Right ventricle myocardium superior (tissue), 1 donor: Measurements from ENCODE around the gene INPP5A. TPM values are rescaled to one million over a fixed set of nuclear protein-coding genes. Genes with fewer than 3 reads are reported as not detected.

Experiments used
- ATAC-seq: fragments of 200-7000 bp; cut with Tn5 transposase; one replicate; pipeline ENCODE4 v1.9.1; 2020; ENCODE audit warnings: mild to moderate bottlenecking; ENCODE audit not compliant: poor library complexity
- DNase-seq: peaks from one replicate; pipeline ENCODE4 v3.0.0-alpha.2; 2020
- intact Hi-C: fragments of 100-400 bp; cut with DNase I; formaldehyde crosslinking; loops from one replicate; pipeline ENCODE4 v1.11.2; 2022
- total RNA-seq: library from RNA; stranded (reverse); fragmentation: NEBNext Ultra II Directional; extraction: Animal tissue kit (Norgen Biotek cat#: 25700); gene quantifications from one replicate; pipeline ENCODE4 v1.2.1, GENCODE V29; 2021
- donor health status: DM: no; HTN: yes; CAD: no; lungs with severe emphysema.

INPP5A gene
- total RNA-seq, 1 donor from 2014 or later, result 99.1 TPM

- ATAC-seq, result no peak
- intact Hi-C loops, result loop anchor here (5.0 kb wide), 1 partner anchor 117 kb away; no protein-coding TSS in a partner anchor
Measured at GRCh38 chr10:132514821-132515520, 22.6 kb upstream of the INPP5A start.

GRCh38 chr10:132515811-132516726 lies 21.5 kb upstream of the INPP5A start:
- ATAC-seq (no peak), DNase-seq (peak; percentile 44)
- intact Hi-C loops, result loop anchor here (5.0 kb wide), 1 partner anchor 116 kb away; no protein-coding TSS in a partner anchor

More at GRCh38 chr10:132514821-132515520, 22.6 kb upstream of the INPP5A start:
- DNase-seq, result peak; percentile 37

GRCh38 chr10:132516771-132517725 lies 20.5 kb upstream of the INPP5A start:
- DNase-seq, result peak; percentile 94
- peak; percentile 81 for ATAC-seq
- intact Hi-C loops, result loop anchor here (5.0 kb wide), 1 partner anchor 115 kb away; no protein-coding TSS in a partner anchor

- peak; percentile 62 for DNase-seq
- ATAC-seq, result peak; percentile 41
- intact Hi-C loops, result loop anchor here (2.0 to 5.0 kb wide), 2 partner anchors 19 to 114 kb away; partner anchors contain the start of gene INPP5A
Measured at GRCh38 chr10:132517951-132518521, 19.6 kb upstream of the INPP5A start.

- ATAC-seq (peak; percentile 68), DNase-seq (peak; percentile 86)
- intact Hi-C loops, result loop anchor here (2.0 to 5.0 kb wide), 2 partner anchors 18 to 114 kb away; partner anchors contain the start of gene INPP5A
Measured at GRCh38 chr10:132518572-132519381, 18.8 kb upstream of the INPP5A start.

GRCh38 chr10:132519382-132520176 lies 18.0 kb upstream of the INPP5A start:
- ATAC-seq (no peak), DNase-seq (peak; percentile 61)
- intact Hi-C loops, result loop anchor here (2.0 to 5.0 kb wide), 2 partner anchors 17 to 113 kb away; partner anchors contain the start of gene INPP5A

- DNase-seq, result peak; percentile 44
- intact Hi-C loops, result no loop called here
Measured at GRCh38 chr10:132520177-132520811, 17.3 kb upstream of the INPP5A start.

GRCh38 chr10:132521041-132521465 lies 16.5 kb upstream of the INPP5A start:
- intact Hi-C loops, result no loop called here
- DNase-seq, result peak; percentile 32
- ATAC-seq, result no peak

More at GRCh38 chr10:132520177-132520811, 17.3 kb upstream of the INPP5A start:
- ATAC-seq, result no peak

GRCh38 chr10:132521466-132522102 lies 16.0 kb upstream of the INPP5A start:
- intact Hi-C loops, result no loop called here
- ATAC-seq (no peak), DNase-seq (peak; percentile 19)

GRCh38 chr10:132522521-132523411 lies 14.8 kb upstream of the INPP5A start:
- ATAC-seq (no peak), DNase-seq (peak; percentile 20)
- intact Hi-C loops, result no loop called here

GRCh38 chr10:132523561-132524442 lies 13.8 kb upstream of the INPP5A start:
- intact Hi-C loops, result no loop called here
- DNase-seq (peak; percentile 22), ATAC-seq (no peak)

GRCh38 chr10:132524443-132525285 lies 12.9 kb upstream of the INPP5A start:
- no peak for ATAC-seq
- DNase-seq, result no peak
- intact Hi-C loops, result no loop called here

- intact Hi-C loops, result no loop called here
- no peak for ATAC-seq
- DNase-seq, result peak; percentile 23
Measured at GRCh38 chr10:132526676-132527075, 10.9 kb upstream of the INPP5A start.
